Stimulated activated CD8-positive, alpha-beta memory T cell treated with anti-CD3 and anti-CD28 coated beads, Interleukin-4, amount 100 ng/mL, for 48 hours (primary cell): ENCODE measurements around the gene MGST2.
"Not testable (repeated sequence)": the region's sequence is repeated elsewhere in the genome, so short reads cannot be mapped to it uniquely, and the experiment has no call there.

ENCODE experiments used
- DNase-seq: peaks from one replicate; pipeline ENCODE4 v3.0.0-alpha.2; 2020

The MGST2 gene

DNA sequence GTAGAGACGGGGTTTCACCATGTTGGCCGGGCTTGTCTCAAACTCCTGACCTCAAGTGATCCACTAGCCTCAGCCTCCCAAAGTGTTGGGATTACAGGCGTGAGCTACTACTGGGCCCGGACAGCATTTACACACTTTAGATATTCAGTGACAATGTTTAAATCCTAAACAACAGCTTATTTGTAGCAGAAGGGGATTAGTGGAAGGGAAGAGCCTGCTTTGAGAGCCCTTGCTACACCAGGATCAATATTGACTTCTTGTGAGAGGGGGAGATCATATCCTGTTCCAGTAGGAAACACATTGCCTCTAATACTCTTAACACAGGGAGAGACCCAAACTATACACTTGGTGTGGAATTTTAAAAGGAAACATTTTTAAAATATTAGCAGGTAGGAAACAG is 7.1 kb downstream of the MGST2 start:
- no peak for DNase-seq

- DNase-seq: no peak
Measured at GRCh38 chr4:139674875-139675550, 9.4 kb downstream of the MGST2 start.

- DNase-seq: no peak
Measured at GRCh38 chr4:139675651-139676050, 10.0 kb downstream of the MGST2 start.

GRCh38 chr4:139676365-139676764 is 10.7 kb downstream of the MGST2 start:
- DNase-seq: no peak

- DNase-seq: no peak
Measured at GRCh38 chr4:139676913-139677585, 11.4 kb downstream of the MGST2 start.

DNA sequence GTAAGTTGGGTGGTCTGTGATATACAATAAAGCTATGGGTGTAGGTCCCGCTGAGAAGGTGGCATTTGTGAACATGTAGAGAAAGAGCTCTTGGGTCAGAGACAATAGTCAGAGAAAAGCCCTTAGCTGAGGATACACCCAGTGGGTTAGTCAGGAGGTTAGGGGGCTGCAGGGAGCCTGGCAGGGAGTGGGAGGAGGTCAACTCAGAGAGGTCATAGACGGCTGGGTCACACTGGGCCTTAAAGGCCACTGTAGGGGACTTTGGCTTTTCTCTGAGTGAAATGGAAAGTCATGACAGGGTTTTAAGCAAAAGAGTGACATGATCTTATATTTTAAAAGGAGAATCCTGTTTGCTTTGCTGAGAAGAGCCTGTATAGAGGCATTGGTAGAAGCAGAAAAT is 16.7 kb downstream of the MGST2 start:
- no peak for DNase-seq

GRCh38 chr4:139682741-139683151 is 17.1 kb downstream of the MGST2 start:
- DNase-seq: no peak

DNA sequence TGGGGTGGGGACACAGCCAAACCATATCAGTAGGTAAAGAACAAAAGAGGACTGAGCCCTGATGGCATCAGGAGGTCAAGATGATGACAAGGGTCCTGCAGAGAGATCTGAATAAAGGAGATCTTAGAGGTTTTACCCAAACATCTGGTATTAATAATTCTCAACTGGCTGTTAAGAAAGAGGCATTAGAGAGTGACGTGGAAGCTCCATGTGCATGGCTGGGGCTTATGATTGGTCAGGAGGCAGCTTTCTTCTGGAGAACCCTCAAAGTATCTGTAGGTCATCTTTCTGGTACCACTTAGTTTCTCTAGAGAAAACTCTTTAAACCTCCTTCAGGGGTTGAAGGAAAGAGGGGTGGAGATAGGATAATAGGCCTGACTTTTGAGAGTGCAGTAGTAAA is 18.7 kb downstream of the MGST2 start:
- no peak for DNase-seq

DNA sequence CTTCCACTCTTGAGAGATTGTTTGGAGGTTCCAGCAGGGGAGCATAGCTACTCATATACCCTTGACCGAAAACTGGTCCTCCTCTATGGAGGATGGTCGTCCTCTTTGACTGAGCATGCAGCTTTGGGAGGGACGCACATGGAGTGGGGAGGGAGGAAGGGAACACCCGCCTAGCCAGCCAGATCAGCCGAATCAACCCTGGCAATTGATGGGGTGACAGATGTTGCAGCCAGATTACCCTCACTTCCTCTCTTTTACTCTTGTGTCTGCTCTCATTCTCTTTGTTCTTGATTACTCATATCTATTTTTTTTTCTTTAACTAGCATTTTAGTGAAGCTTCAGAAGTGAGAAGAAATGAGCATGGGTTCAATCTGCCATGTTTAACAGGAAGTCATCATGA is 19.6 kb downstream of the MGST2 start:
- no peak for DNase-seq

GRCh38 chr4:139686130-139686529 is 20.5 kb downstream of the MGST2 start:
- no peak for DNase-seq

- DNase-seq: no peak
Measured at GRCh38 chr4:139686988-139687387, 21.4 kb downstream of the MGST2 start.

- no peak for DNase-seq
Measured at GRCh38 chr4:139689093-139689722, 23.6 kb downstream of the MGST2 start.

GRCh38 chr4:139690419-139690818 is 24.8 kb downstream of the MGST2 start:
- DNase-seq: no peak

DNA sequence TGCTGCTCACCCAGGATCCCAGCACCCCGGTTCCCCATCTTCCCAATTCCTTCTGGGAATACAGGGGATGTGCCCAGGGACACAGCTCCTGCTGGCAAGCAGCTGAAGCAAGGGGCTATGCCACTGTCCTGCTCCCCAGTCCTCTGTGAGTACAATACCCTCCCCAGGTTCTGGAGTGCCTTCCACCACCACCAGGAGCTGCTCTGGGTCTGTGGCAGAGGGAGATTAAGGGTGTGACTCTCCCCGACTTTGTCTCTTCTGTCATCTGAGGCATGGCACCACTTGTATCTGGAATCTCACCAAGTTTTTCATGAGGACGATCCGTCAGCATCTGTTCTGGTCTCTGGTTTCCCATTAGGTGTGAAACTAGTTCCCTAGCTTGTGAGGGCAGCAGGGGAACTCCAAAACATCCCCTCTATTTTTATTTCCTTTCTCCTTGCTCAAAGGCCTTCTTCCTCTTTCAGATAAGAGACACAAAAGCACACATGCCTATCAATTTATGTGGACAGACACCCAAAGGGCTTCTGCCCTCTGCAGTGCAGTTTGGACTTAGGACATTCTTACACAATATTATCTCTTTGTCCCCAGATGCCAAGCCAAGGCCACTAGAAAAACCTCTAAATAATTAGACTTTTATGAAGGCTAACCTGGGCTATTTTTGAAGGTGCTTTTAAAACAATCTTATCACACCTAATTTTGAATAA is 26.8 kb downstream of the MGST2 start:
- no peak for DNase-seq

GRCh38 chr4:139694522-139695107 is 29.0 kb downstream of the MGST2 start:
- no peak for DNase-seq

DNA sequence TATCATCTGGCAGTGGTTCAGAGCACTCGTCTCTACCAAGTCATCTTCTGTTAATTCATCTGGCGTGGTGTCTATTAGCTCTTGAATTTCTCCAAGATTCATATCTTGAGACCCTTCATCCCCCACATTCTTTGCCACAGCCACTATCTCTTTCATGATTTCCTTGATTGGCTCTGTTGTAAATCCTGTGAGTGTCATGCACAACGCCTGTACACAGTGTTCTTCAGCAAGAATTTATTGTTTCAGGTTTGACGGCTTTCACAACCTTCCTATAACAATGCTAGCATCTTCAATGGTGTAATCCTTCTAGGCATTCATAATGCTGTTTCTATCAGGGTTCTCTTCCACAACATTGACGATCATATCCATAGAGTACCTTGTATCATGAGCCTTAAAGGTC is 30.9 kb downstream of the MGST2 start:
- DNase-seq: no peak

DNA sequence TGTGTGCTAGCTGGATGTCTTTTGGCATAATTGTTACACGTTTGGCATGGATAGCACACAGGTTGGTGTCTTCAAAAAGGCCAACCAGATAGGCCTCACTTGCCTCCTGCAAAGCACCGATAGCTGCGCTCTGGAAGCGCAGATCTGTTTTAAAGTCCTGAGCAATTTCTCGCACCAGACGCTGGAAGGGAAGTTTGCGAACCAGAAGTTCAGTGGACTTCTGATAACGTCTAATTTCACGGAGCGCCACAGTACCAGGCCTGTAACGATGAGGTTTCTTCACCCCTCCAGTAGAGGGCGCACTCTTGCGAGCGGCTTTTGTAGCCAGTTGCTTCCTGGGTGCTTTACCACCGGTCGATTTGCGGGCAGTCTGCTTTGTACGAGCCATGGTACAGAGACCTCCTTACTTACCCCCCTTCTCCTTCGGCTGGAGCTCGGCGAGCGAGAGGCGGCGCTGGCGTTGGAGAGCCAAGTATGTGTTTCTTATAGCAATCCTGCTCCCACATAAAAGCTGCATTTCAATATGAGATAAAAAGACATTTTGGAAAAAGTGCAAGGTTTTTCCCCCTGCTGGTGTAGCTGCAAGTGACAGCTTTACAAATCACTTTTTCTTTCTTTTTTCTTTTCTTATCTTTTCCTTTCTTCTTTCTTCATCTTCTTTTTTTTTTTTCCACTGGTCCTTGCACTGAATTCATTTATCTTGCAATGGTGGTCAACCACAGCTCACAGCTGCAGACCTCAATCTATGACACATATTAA is 32.7 kb downstream of the MGST2 start:
- not testable (repeated sequence) for DNase-seq

DNA sequence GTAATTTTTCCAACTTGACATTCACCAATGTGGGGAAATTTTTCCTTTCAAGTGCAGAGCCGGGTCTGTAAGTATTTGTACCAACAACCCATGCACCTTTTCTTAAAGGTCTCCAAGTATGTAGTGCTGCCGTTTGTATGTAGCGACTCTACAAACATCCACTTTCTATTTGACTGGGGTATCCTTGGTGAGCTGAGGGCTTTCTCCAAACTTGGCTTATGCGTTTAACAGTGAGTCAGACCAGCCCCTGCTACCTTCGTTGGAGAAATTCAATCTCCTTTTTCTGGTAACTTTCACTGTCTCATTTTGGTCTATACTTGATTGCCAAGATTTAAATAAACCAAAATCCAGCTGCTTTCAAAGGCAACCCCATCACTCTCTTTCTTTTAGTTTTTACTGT is 34.9 kb downstream of the MGST2 start:
- no peak for DNase-seq

DNA sequence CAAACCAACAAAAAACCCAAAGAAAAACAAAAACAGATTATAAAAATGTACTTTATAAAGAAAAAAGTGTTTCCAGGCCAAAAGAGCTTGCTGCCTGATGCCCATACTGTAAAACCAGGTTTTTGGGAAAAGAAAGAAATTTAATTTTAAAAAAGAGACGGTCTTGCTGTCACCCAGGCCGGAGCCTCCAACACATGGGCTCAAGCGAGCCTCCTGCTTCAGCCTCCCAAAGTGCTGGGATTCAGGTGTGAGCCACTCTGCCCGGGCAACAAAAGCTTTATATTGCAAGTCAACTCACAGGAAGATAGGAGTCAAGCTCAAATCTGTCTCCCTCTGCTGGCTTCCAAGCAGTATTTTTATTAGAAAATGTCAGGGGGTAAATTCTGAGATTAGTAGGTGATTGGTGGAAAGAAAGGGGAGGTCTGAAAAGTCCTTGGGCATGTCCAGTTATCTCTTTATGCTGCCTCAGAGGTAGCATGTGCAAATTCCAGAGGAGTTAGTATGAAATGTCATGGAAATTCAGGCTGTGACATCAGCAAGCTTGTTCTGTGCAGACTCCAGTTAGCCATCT is 39.4 kb downstream of the MGST2 start:
- DNase-seq: no peak

- DNase-seq: no peak
Measured at GRCh38 chr4:139709660-139710059, 44.0 kb downstream of the MGST2 start.

- no peak for DNase-seq
Measured at GRCh38 chr4:139710073-139710472, 44.5 kb downstream of the MGST2 start.

DNA sequence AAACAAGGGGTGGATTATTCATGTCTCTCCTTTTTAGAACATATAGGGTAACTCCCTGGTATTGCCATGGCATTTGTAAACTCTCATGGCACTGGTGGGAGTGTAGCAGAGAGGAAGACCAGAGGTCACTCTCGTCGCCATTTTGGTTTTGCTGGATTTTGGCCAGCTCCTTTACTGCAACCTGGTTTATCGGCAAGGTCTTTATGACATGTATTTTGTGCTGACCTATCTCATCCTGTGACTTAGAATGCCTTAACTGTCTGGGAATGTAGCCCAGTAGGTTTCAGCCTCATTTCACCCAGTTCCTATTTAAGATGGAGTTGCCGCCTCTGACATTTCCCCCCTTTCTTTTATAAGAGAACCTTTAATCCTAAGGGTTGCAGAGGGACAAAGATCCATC is 45.8 kb downstream of the MGST2 start:
- DNase-seq: no peak
